GM18520 (cell line): ENCODE data around the gene OLA1.
A peak's percentile ranks its signal among the peaks of the same experiment; 100 is the strongest.

Experiments
- ATAC-seq: cut with Tn5 transposase; IDR thresholded peaks from one replicate; pipeline ENCODE4 v1.9.1; 2021; ENCODE audit not compliant: unreplicated experiment

The OLA1 gene

GRCh38 chr2:174039551-174040416 lies 208.5 kb downstream of the OLA1 start:
- peak; percentile 86 for ATAC-seq

GRCh38 chr2:174038462-174038861 lies 209.9 kb downstream of the OLA1 start:
- no peak for ATAC-seq

- ATAC-seq, result no peak
These were observed 211.5 kb downstream of the OLA1 start for GRCh38 chr2:174036825-174037224.

- ATAC-seq, result no peak
These were observed 212.2 kb downstream of the OLA1 start for GRCh38 chr2:174035981-174036742.

GRCh38 chr2:174035117-174035635 lies 213.2 kb downstream of the OLA1 start:
- no peak for ATAC-seq

- no peak for ATAC-seq
These were observed 215.2 kb downstream of the OLA1 start for GRCh38 chr2:174033163-174033550.

GRCh38 chr2:174031226-174031625 lies 217.1 kb downstream of the OLA1 start:
- ATAC-seq, result no peak

GRCh38 chr2:174028935-174029334 lies 219.4 kb downstream of the OLA1 start:
- no peak for ATAC-seq

- no peak for ATAC-seq
These were observed 220.4 kb downstream of the OLA1 start for GRCh38 chr2:174027956-174028355.

- no peak for ATAC-seq
These were observed 222.0 kb downstream of the OLA1 start for GRCh38 chr2:174026122-174026845.

- no peak for ATAC-seq
These were observed 222.8 kb downstream of the OLA1 start for GRCh38 chr2:174025271-174026121.

GRCh38 chr2:174024524-174025270 lies 223.6 kb downstream of the OLA1 start:
- no peak for ATAC-seq

GRCh38 chr2:174023591-174024523 lies 224.5 kb downstream of the OLA1 start:
- ATAC-seq, result no peak
